Common myeloid progenitor, CD34-positive (primary cell): ENCODE results near the gene NDEL1.

Experiments used
- CTCF ChIA-PET: fragments of 350-600 bp; sonication (Branson Sonifier 250); formaldehyde crosslinking; loops from one replicate; lab custom pipeline; 2021; ENCODE audit warnings: antibody characterized with exemption; lab: Charles Lee
- POLR2A ChIA-PET: fragments of 350-600 bp; sonication (Branson Sonifier 250); formaldehyde crosslinking; loops from one replicate; lab custom pipeline; 2021; ENCODE audit warnings: antibody characterized with exemption; lab: Charles Lee
- DNase-seq, 3 donors: peaks; one replicate each; pipeline versions ENCODE4 v3.0.0 to v3.0.0-alpha.2; 2013
- H3K27ac ChIP-seq, 2 experiments: 1 replicate in 1 of 2; 2 replicates in 1 of 2; pipeline ENCODE4 v1.7.0; 2013; ENCODE audit warnings: inconsistent platforms in 2 of 2, low read length in 2 of 2, mild to moderate bottlenecking in 2 of 2, low read depth in 1 of 2, moderate library complexity in 1 of 2; ENCODE audit not compliant: severe bottlenecking in 2 of 2, insufficient read depth in 1 of 2, poor library complexity in 1 of 2
- H3K27me3 ChIP-seq, 5 experiments: replicated peaks in 2 of 5; 1 replicate in 3 of 5; 2 replicates in 2 of 5; pipeline versions ENCODE4 v1.6.1 to v1.7.0; 2013; ENCODE audit warnings: low read length in 4 of 5, mild to moderate bottlenecking in 2 of 5, moderate library complexity in 2 of 5, inconsistent platforms in 1 of 5; ENCODE audit not compliant: insufficient read depth in 5 of 5, control insufficient read depth in 4 of 5
- H3K36me3 ChIP-seq, 4 experiments: 1 replicate in 2 of 4; 2 replicates in 2 of 4; pipeline versions ENCODE4 v1.6.1 to v1.7.0; 2013; ENCODE audit warnings: low read length in 3 of 4, control low read depth in 1 of 4, mild to moderate bottlenecking in 1 of 4; ENCODE audit not compliant: control insufficient read depth in 4 of 4, insufficient read depth in 4 of 4
- H3K4me1 ChIP-seq, 4 experiments: 1 replicate in 3 of 4; 2 replicates in 1 of 4; pipeline versions ENCODE4 v1.6.1 to v1.7.1; 2013; ENCODE audit warnings: low read length in 3 of 4, mild to moderate bottlenecking in 3 of 4, control low read depth in 1 of 4, inconsistent platforms in 1 of 4, moderate library complexity in 1 of 4; ENCODE audit not compliant: control insufficient read depth in 4 of 4, insufficient read depth in 4 of 4; ENCODE audit errors: control extremely low read depth in 1 of 4
- H3K4me3 ChIP-seq, 7 experiments: 1 replicate in 4 of 7; 2 replicates in 3 of 7; pipeline versions ENCODE4 v1.5.1 to v1.7.0; 2013; ENCODE audit warnings: mild to moderate bottlenecking in 7 of 7, low read length in 6 of 7, moderate library complexity in 6 of 7, inconsistent platforms in 2 of 7, low read depth in 2 of 7, control low read depth in 1 of 7; ENCODE audit not compliant: insufficient read depth in 4 of 7, control insufficient read depth in 1 of 7; ENCODE audit errors: extremely low read depth in 1 of 7
- H3K9me3 ChIP-seq, 5 experiments: 1 replicate in 4 of 5; 2 replicates in 1 of 5; pipeline versions ENCODE4 v1.6.1 to v1.7.1; 2013; ENCODE audit warnings: low read length in 4 of 5, mild to moderate bottlenecking in 2 of 5, inconsistent platforms in 1 of 5, low read depth in 1 of 5, moderate library complexity in 1 of 5; ENCODE audit not compliant: control insufficient read depth in 4 of 5, insufficient read depth in 2 of 5; ENCODE audit errors: control extremely low read depth in 1 of 5
- WGBS: methylation state at CpG from one replicate; pipeline ENCODE4 v1.1.5; 2013; ENCODE audit not compliant: insufficient coverage; 5-methylcytosine and 5-hydroxymethylcytosine counted together

The NDEL1 gene

DNA sequence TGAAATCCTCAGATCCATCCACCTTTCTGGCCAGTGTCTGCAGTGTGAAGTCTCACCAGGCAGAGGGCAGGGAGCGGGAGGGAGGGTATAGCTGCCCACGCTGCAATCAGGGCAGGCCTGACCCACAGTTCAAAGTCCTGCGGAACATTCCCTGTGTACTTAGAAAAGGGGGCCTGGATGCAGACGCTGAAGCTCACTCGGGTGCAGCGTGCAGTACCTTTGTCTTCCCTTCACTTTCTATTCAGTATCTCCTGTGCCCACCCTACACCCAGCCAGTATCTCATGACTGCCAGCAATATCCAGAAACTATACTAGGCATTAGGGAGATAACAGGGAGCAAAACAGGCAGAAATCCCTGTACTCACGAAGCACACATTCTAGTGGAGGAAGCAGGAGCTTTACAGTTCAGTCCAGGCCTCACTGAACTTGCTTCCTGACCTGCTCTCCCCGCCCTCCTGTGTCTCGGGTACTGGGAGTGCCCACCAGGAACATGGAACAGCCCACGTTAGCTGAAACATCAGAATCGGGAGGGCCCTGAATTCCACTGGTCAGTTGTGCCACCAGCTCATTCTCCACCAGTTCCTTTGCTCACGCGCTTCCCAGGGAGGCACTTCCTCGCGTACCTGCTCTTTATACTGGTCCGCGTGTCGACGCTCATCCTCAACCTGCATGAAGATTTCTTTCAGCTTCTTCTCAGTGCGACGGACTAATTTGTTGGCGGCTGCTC, 42.2 kb downstream of the NDEL1 start:
- WGBS: 98% methylated on average over 18 of the region's 22 CpGs
- ChIA-PET CTCF (no interaction called here), POLR2A (no interaction called here)
- H3K9me3 ChIP-seq: no peaks in the 10 kb centered on the region
- H3K27me3 ChIP-seq: no peaks in the 10 kb centered on the region
- H3K4me3 ChIP-seq: no peak overlapping the region
- no peak for DNase-seq
- no peaks in the 10 kb centered on the region for H3K4me1 ChIP-seq
- peaks cover 25 to 98% (median 66%) of the 10 kb centered on the region in 4 experiments for H3K36me3 ChIP-seq
- no peak overlapping the region for H3K27ac ChIP-seq

DNA sequence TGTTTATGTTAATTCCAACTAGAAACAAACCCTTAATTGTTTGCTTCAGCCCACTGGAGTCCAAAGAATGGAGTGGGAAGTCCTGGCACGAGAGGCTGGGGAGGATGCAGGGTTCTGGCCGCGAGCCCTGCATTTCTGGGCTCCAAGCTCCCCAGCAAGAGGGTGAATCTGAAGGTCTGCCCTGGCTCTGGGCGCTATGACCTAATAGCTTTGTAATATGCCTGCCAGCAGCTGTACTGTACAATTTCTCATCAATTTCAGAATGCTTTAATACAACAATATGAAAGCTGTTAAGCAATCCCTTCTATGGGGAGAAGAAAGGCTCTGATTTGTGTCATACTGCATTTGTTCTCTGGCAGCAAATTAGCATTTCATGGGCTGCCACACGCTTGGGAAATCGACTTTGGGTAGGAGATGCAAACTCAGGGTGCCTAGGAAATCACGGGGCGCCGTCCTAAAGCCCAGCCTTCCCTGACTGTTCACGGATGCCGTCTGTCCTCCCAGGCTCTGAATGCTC, 43.8 kb downstream of the NDEL1 start:
- WGBS: 92% methylated on average over 9 of the region's 11 CpGs
- no peaks in the 10 kb centered on the region for H3K27me3 ChIP-seq
- H3K4me3 ChIP-seq: no peak overlapping the region
- DNase-seq: no peak
- peaks cover 0 to 7% (median 3%) of the 10 kb centered on the region in 5 experiments for H3K9me3 ChIP-seq
- H3K36me3 ChIP-seq: peaks cover 30 to 99% (median 66%) of the 10 kb centered on the region in 4 experiments
- ChIA-PET CTCF (interaction anchor here (0.9 to 1.2 kb wide), 3 partner anchors 9 to 69 kb away, joined by 3 to 5 read pairs (median 3); no protein-coding TSS in a partner anchor), POLR2A (no interaction called here)
- no peak overlapping the region for H3K27ac ChIP-seq
- no peaks in the 10 kb centered on the region for H3K4me1 ChIP-seq

DNA sequence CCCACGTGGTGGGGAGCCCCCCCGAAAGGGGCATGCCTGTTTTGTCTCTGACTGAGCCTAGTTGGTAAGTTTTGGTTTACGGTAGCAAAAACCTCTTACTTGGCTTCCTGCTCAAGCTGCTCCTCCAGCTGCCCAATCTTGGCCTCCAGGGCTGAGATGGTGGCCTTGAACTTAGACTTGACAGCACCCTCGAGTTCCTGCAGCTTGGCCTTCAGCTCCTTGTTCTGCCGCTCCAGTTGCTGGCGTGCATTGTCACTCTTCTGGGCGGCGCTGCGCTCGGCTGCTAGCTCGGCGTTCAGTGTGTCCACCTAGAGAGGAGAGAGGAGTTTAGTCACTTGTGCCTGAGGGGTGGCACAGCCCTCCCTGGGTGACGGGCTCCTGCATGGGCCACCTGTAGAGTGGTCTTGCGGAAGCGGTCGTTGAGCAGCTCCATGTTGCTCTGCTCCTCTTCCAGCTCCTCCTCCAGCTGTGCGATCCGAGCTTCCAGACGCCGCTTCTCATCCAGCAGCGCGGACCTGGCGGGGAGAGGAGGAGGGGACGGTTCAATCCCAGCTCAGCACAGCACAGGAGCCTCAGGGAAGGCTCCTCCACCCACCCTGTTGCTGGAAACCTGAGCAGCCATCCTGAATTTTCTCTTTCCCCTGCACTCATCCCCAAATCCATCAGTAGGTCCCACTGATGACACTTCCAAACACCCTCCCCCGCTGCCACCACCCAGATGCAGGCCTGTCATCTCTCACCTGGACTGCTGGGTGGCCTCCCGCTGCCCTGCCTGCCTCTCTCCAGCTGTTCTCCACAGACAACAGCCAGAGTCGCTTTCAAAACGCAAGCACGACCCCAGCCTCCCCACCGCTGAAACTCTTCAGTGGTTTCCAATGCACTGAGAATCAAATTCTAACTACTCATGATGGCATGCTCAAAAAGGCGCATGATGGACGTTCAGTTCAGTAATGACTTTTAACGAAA, 44.6 kb downstream of the NDEL1 start:
- ChIA-PET POLR2A (no interaction called here), CTCF (interaction anchor here (0.5 to 1.2 kb wide), 4 partner anchors 9 to 70 kb away, joined by 3 to 5 read pairs (median 3); no protein-coding TSS in a partner anchor)
- no peaks in the 10 kb centered on the region for H3K4me1 ChIP-seq
- no peak overlapping the region for H3K27ac ChIP-seq
- peaks cover 0 to 11% (median 5%) of the 10 kb centered on the region in 5 experiments for H3K9me3 ChIP-seq
- no peak for DNase-seq
- WGBS: 96% methylated on average over 28 of the region's 33 CpGs
- H3K36me3 ChIP-seq: peaks cover 35 to 99% (median 62%) of the 10 kb centered on the region in 4 experiments
- no peaks in the 10 kb centered on the region for H3K27me3 ChIP-seq
- H3K4me3 ChIP-seq: no peak overlapping the region

DNA sequence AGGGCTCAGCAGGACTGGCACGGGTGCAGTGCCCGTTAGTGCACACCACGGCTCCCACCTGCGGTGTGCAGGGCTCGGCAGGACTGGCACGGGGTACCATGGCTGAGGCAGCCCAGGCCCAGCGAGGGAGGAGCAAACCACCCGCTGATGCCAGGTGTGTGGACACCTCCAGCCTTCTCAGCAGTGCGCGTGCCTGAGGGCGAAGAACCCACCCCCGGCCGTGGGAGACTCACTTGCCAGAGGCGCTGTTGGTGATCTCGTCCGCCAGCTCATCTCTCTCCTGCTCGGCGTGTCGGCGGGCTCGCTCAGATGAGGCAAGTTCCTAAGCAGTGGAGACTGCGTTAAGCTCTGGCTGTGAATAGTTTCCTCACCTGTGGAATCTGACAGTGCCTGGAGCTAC, 45.4 kb downstream of the NDEL1 start:
- ChIA-PET CTCF (no interaction called here), POLR2A (no interaction called here)
- H3K27ac ChIP-seq: no peak overlapping the region
- peaks cover 0 to 11% (median 5%) of the 10 kb centered on the region in 5 experiments for H3K9me3 ChIP-seq
- peaks cover 35 to 98% (median 56%) of the 10 kb centered on the region in 4 experiments for H3K36me3 ChIP-seq
- H3K27me3 ChIP-seq: no peaks in the 10 kb centered on the region
- no peaks in the 10 kb centered on the region for H3K4me1 ChIP-seq
- WGBS: 96% methylated on average over 16 of the region's 22 CpGs
- no peak overlapping the region for H3K4me3 ChIP-seq
- DNase-seq: no peak

DNA sequence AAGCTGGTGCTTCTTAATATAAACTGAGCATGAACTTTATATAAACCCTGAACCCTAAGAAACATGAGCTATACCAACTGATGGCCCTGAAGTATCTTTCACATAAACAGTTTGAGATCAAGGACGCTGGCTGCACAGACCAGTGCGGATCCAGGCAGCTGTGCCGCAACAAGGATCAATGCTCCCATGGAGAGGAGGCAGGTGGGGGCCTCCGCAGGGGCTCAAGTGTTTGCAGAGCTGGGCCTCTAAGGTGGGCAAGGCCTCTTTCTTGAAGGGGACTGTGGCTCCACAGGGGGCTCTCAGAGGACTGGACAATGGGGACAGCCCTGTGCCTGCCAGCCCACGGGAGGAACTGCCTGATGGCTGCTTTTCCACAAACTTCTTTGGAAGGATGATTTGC, 46.0 kb downstream of the NDEL1 start:
- no peak for DNase-seq
- ChIA-PET CTCF (no interaction called here), POLR2A (no interaction called here)
- Histone ChIP-seq H3K36me3 (peaks cover 35 to 95% (median 51%) of the 10 kb centered on the region in 4 experiments), H3K27me3 (no peaks in the 10 kb centered on the region), H3K9me3 (peaks cover 0 to 11% (median 5%) of the 10 kb centered on the region in 5 experiments), H3K4me1 (no peaks in the 10 kb centered on the region), H3K27ac (no peak overlapping the region), H3K4me3 (no peak overlapping the region)
- WGBS: 93% methylated on average over 5 of the region's 5 CpGs

DNA sequence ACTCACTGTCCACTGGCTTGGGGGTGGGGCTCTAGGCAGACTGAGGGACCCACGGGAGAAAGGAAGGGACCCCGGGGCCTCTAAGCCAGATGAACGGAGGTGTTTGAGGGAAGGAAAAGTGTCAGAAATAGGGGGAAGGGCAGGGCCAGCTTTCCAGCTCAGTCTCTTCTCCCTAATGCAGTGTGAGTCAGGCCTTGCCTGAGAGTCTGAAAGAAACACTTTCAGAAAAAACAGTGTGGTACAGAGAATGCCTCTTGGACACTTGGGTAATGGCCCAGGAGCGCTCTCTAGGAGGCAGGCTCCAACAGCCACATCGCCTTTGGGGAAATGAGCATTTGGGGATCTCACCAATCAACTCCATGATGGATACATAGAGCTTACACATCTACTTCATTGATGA, 46.9 kb downstream of the NDEL1 start:
- ChIA-PET CTCF (interaction anchor here (0.8 to 0.9 kb wide), 2 partner anchors 9 to 11 kb away, joined by 3 read pairs; no protein-coding TSS in a partner anchor), POLR2A (no interaction called here)
- H3K36me3 ChIP-seq: peaks cover 36 to 95% (median 54%) of the 10 kb centered on the region in 4 experiments
- H3K4me1 ChIP-seq: no peaks in the 10 kb centered on the region
- H3K4me3 ChIP-seq: no peak overlapping the region
- WGBS: 96% methylated on average over 5 of the region's 5 CpGs
- no peak overlapping the region for H3K27ac ChIP-seq
- no peak for DNase-seq
- H3K9me3 ChIP-seq: peaks cover 0 to 11% (median 5%) of the 10 kb centered on the region in 5 experiments
- H3K27me3 ChIP-seq: no peaks in the 10 kb centered on the region
